PFSK-1 (cell line): ENCODE results near the gene LAMC3.

Source experiments
- FOXP2 ChIP-seq: optimal IDR thresholded peaks from 2 replicates; pipeline ENCODE3; 2011; ENCODE audit warnings: borderline replicate concordance, control low read depth, inconsistent platforms; ENCODE audit not compliant: insufficient read depth; ENCODE audit errors: extremely low read length, extremely low read depth
- POLR2AphosphoS5 ChIP-seq: IDR thresholded peaks from 2 replicates; pipeline ENCODE4 v1.6.1; 2012; ENCODE audit warnings: low read depth, mild to moderate bottlenecking, control low read depth, low read length, moderate library complexity
- REST ChIP-seq, 2 experiments: IDR thresholded peaks; 2 replicates each; pipeline versions ENCODE4 v1.6.1 to v1.8.0; 2011 to 2012; ENCODE audit warnings: low read depth in 2 of 2, low read length in 2 of 2, control low read depth in 1 of 2, inconsistent platforms in 1 of 2, mild to moderate bottlenecking in 1 of 2, moderate library complexity in 1 of 2; ENCODE audit not compliant: insufficient read depth in 1 of 2
- SIN3A ChIP-seq: IDR thresholded peaks from 2 replicates; pipeline ENCODE4 v1.6.1; 2012; ENCODE audit warnings: mild to moderate bottlenecking, low read length, moderate library complexity, borderline replicate concordance; ENCODE audit not compliant: insufficient read depth
- TAF1 ChIP-seq: IDR thresholded peaks from 2 replicates; pipeline ENCODE4 v1.6.1; 2012; ENCODE audit warnings: low read length, control low read depth, borderline replicate concordance; ENCODE audit not compliant: insufficient read depth

Gene LAMC3

GRCh38 chr9:131116281-131117120, 107.5 kb downstream of the LAMC3 start:
- no peak for TF ChIP-seq POLR2AphosphoS5
- no peak for TF ChIP-seq REST (IDR thresholded peaks at IDR 0.05; ENCODE audit: insufficient read depth in 1 of 2, low read depth in 2 of 2, low read length in 2 of 2)
- no peak for TF ChIP-seq FOXP2
- TF ChIP-seq TAF1: no peak
- no peak for TF ChIP-seq SIN3A

- no peak for TF ChIP-seq SIN3A
Observed at GRCh38 chr9:131117121-131117761, 108.3 kb downstream of the LAMC3 start.

- TF ChIP-seq POLR2AphosphoS5: no peak
Observed at GRCh38 chr9:131117762-131118145, 108.8 kb downstream of the LAMC3 start.

- TF ChIP-seq REST (IDR thresholded peaks at IDR 0.05; ENCODE audit: insufficient read depth in 1 of 2, low read depth in 2 of 2, low read length in 2 of 2) (no peak), TAF1 (no peak), FOXP2 (no peak), SIN3A (no peak), POLR2AphosphoS5 (no peak)
Observed at GRCh38 chr9:131119600-131119999, 110.6 kb downstream of the LAMC3 start.

- TF ChIP-seq REST (IDR thresholded peaks at IDR 0.05; ENCODE audit: insufficient read depth in 1 of 2, low read depth in 2 of 2, low read length in 2 of 2) (no peak), TAF1 (no peak), SIN3A (no peak), POLR2AphosphoS5 (no peak), FOXP2 (no peak)
Observed at GRCh38 chr9:131120620-131121228, 111.8 kb downstream of the LAMC3 start.

- TF ChIP-seq TAF1: no peak
- no peak for TF ChIP-seq POLR2AphosphoS5
- no peak for TF ChIP-seq REST (IDR thresholded peaks at IDR 0.05; ENCODE audit: insufficient read depth in 1 of 2, low read depth in 2 of 2, low read length in 2 of 2)
Observed at GRCh38 chr9:131121346-131121745, 112.4 kb downstream of the LAMC3 start.
